HCT116 (cell line): ENCODE data around the gene PRDM8. TPM values are rescaled to one million over a fixed set of nuclear protein-coding genes. Genes with fewer than 3 reads are reported as not detected.

Source experiments
- ATAC-seq: fragments of 200-7000 bp; cut with Tn5 transposase; 2 replicates; pipeline ENCODE4 v1.9.1; 2020; ENCODE audit warnings: mild to moderate bottlenecking, moderate library complexity
- BruUV-seq: library from RNA; stranded (reverse); fragments of 400-500 nt; replicated peaks from 2 replicates; lab custom pipeline; 2021; lab: Mats Ljungman, UMichigan
- CTCF ChIA-PET: fragments of 300-600 bp; sonication (Branson Sonifier 250); formaldehyde crosslinking; loops from one replicate; lab custom pipeline; 2021; ENCODE audit warnings: antibody characterized with exemption; lab: Charles Lee
- POLR2A ChIA-PET: fragments of 300-600, 350-600 bp; sonication (Branson Sonifier 250); formaldehyde crosslinking; loops from one replicate; lab custom pipeline; 2021; ENCODE audit warnings: antibody characterized with exemption; lab: Charles Lee
- RAD21 ChIA-PET, 2 experiments: fragments of 300-600 bp; sonication (Branson Sonifier 250); formaldehyde crosslinking; loops; one replicate each; lab custom pipeline; 2023; ENCODE audit warnings: low total read pairs in 2 of 2; ENCODE audit not compliant: uncharacterized antibody in 2 of 2, unreplicated experiment in 2 of 2, low non-redundant PET in 1 of 2; lab: Charles Lee
- DNase-seq: peaks from one replicate; pipeline ENCODE4 v3.0.0-alpha.2; 2010; ENCODE audit warnings: low read depth, low spot score
- H2AFZ ChIP-seq: fragments of 200-600 bp; shearing (Covaris generic), sonication (generic); 2 replicates; pipeline ENCODE4 v1.6.1; 2017; ENCODE audit warnings: low read depth, mixed run types, mixed read lengths, antibody characterized with exemption, low read length; ENCODE audit not compliant: poor library complexity, severe bottlenecking
- H3K27ac ChIP-seq: 2 replicates; pipeline ENCODE4 v1.5.1; 2012; ENCODE audit warnings: low read depth, low read length
- H3K27me3 ChIP-seq: fragments of 200-600 bp; sonication (generic); 2 replicates; pipeline ENCODE4 v1.6.1; 2016; ENCODE audit warnings: mixed run types, low read length, mixed read lengths; ENCODE audit not compliant: insufficient read depth
- H3K36me3 ChIP-seq, 2 experiments: fragments of 200-500 bp in 1 of 2; fragments of 200-600 bp in 1 of 2; sonication (Bioruptor generic) in 1 of 2; sonication (generic) in 1 of 2; 2 replicates each; pipeline versions ENCODE4 v1.5.1 to v1.6.1; 2014 to 2016; ENCODE audit warnings: low read length in 2 of 2, inconsistent platforms in 1 of 2, mixed read lengths in 1 of 2, mixed run types in 1 of 2; ENCODE audit not compliant: insufficient read depth in 2 of 2, control insufficient read depth in 1 of 2
- H3K4me1 ChIP-seq, 2 experiments: fragments of 200-600 bp in 1 of 2; sonication (generic) in 1 of 2; 2 replicates each; pipeline versions ENCODE4 v1.5.1 to v1.6.1; 2012 to 2017; ENCODE audit warnings: low read length in 2 of 2, inconsistent platforms in 1 of 2, mild to moderate bottlenecking in 1 of 2, mixed read lengths in 1 of 2, mixed run types in 1 of 2, moderate library complexity in 1 of 2; ENCODE audit not compliant: insufficient read depth in 2 of 2, control insufficient read depth in 1 of 2
- H3K4me2 ChIP-seq: fragments of 200-600 bp; sonication (generic); 2 replicates; pipeline ENCODE4 v1.6.1; 2017; ENCODE audit warnings: mixed run types, low read length, mixed read lengths
- H3K4me3 ChIP-seq, 2 experiments: fragments of 200-600 bp in 1 of 2; sonication (generic) in 1 of 2; replicated peaks in 1 of 2; 2 replicates each; pipeline ENCODE4 v1.5.1; 2011 to 2016; ENCODE audit warnings: low read length in 2 of 2, control low read depth in 1 of 2, low read depth in 1 of 2, mild to moderate bottlenecking in 1 of 2, mixed read lengths in 1 of 2, mixed run types in 1 of 2
- H3K79me2 ChIP-seq: fragments of 200-600 bp; sonication (generic); 2 replicates; pipeline ENCODE4 v1.6.1; 2017; ENCODE audit warnings: mild to moderate bottlenecking, mixed run types, low read length, moderate library complexity, mixed read lengths; ENCODE audit not compliant: insufficient read depth
- H3K9ac ChIP-seq: fragments of 200-600 bp; sonication (generic); 2 replicates; pipeline ENCODE4 v1.6.1; 2016; ENCODE audit warnings: low read length, mixed read lengths
- H3K9me2 ChIP-seq: fragments of 200-600 bp; sonication (generic), shearing (Covaris generic); 2 replicates; pipeline ENCODE4 v1.6.1; 2017; ENCODE audit warnings: mixed run types, mild to moderate bottlenecking, moderate library complexity; ENCODE audit not compliant: insufficient read depth
- H3K9me3 ChIP-seq, 2 experiments: fragments of 200-500 bp in 1 of 2; fragments of 200-600 bp in 1 of 2; sonication (Bioruptor generic) in 1 of 2; sonication (generic) in 1 of 2; 2 replicates each; pipeline ENCODE4 v1.6.1; 2014 to 2017; ENCODE audit warnings: low read length in 2 of 2, mixed read lengths in 2 of 2, inconsistent platforms in 1 of 2, low read depth in 1 of 2, mild to moderate bottlenecking in 1 of 2, mixed run types in 1 of 2, moderate library complexity in 1 of 2; ENCODE audit not compliant: control insufficient read depth in 1 of 2, insufficient read depth in 1 of 2
- H4K20me1 ChIP-seq: fragments of 200-600 bp; sonication (generic), shearing (Covaris generic); 2 replicates; pipeline ENCODE4 v1.6.1; 2017; ENCODE audit warnings: mixed run types, mild to moderate bottlenecking, moderate library complexity; ENCODE audit not compliant: insufficient read depth
- CBX3 ChIP-seq: IDR thresholded peaks from 2 replicates; pipeline ENCODE4 v1.6.1; 2012; ENCODE audit warnings: low read depth
- ELF1 ChIP-seq: IDR thresholded peaks from 2 replicates; pipeline ENCODE4 v1.6.1; 2012; ENCODE audit warnings: low read depth, borderline replicate concordance
- EZH2phosphoT487 ChIP-seq: fragments of 200-600 bp; IDR thresholded peaks from 2 replicates; pipeline ENCODE4 v1.6.1; 2018; ENCODE audit warnings: antibody characterized with exemption, borderline replicate concordance
- FOSL1 ChIP-seq: IDR thresholded peaks from 2 replicates; pipeline ENCODE4 v1.6.1; 2012; ENCODE audit warnings: low read depth
- JUND ChIP-seq: IDR thresholded peaks from 2 replicates; pipeline ENCODE4 v1.6.1; 2012
- POLR2A ChIP-seq: IDR thresholded peaks from 2 replicates; pipeline ENCODE4 v1.7.0; 2011; ENCODE audit warnings: borderline replicate concordance; ENCODE audit not compliant: insufficient read depth, insufficient read length; ENCODE audit errors: extremely low read depth
- POLR2AphosphoS5 ChIP-seq: IDR thresholded peaks from 2 replicates; pipeline ENCODE4 v1.6.1; 2011; ENCODE audit warnings: mild to moderate bottlenecking, low read depth, low read length, moderate library complexity
- RAD21 ChIP-seq: IDR thresholded peaks from 2 replicates; pipeline ENCODE4 v1.6.1; 2012; ENCODE audit warnings: low read depth, mild to moderate bottlenecking
- SP1 ChIP-seq: IDR thresholded peaks from 2 replicates; pipeline ENCODE4 v1.6.1; 2012; ENCODE audit warnings: low read depth
- SRF ChIP-seq: IDR thresholded peaks from 2 replicates; pipeline ENCODE4 v1.6.1; 2012; ENCODE audit warnings: low read depth
- TCF7L2 ChIP-seq: IDR thresholded peaks from 2 replicates; pipeline ENCODE4 v1.7.0; 2011; ENCODE audit warnings: borderline replicate concordance, inconsistent platforms; ENCODE audit not compliant: insufficient read depth, insufficient read length; ENCODE audit errors: extremely low read depth
- ZFX ChIP-seq: fragments of 450-650 bp; IDR thresholded peaks from 2 replicates; pipeline ENCODE4 v1.6.1; 2017
- ZNF274 ChIP-seq: fragments of 200-500 bp; sonication (Bioruptor generic); IDR thresholded peaks from 2 replicates; pipeline ENCODE4 v1.6.1; 2014; ENCODE audit warnings: mild to moderate bottlenecking, low read depth, low read length, inconsistent platforms
- intact Hi-C: fragments of 100-400 bp; cut with micrococcal nuclease; formaldehyde crosslinking; loops from 2 replicates; pipeline ENCODE4 v1.10.0; 2022
- total RNA-seq: library from RNA; stranded (reverse); gene quantifications from one replicate; pipeline ENCODE4 v1.2.1, GENCODE V29; 2021; ENCODE audit not compliant: unreplicated experiment
- TF ChIP-seq, protein P1 (sequence below): IDR thresholded peaks from 2 replicates; pipeline ENCODE4 v1.6.1; 2011; ENCODE audit warnings: mild to moderate bottlenecking, low read length, moderate library complexity; ENCODE audit not compliant: insufficient replicate concordance; ENCODE audit errors: extremely low read depth
- TF ChIP-seq, protein P2 (sequence below), 3 experiments: fragments of 200-600 bp in 1 of 3; sonication (generic) in 1 of 3; IDR thresholded peaks in 2 of 3; conservative IDR thresholded peaks in 1 of 3; 2 replicates each; pipeline ENCODE4 v1.5.1; 2012 to 2017; ENCODE audit warnings: low read depth in 2 of 3, low read length in 2 of 3, antibody characterized with exemption in 1 of 3, borderline replicate concordance in 1 of 3, control low read depth in 1 of 3, mild to moderate bottlenecking in 1 of 3, mixed read lengths in 1 of 3, mixed run types in 1 of 3, moderate library complexity in 1 of 3; ENCODE audit not compliant: insufficient read depth in 1 of 3
- TF ChIP-seq, protein P3 (sequence below): IDR thresholded peaks from 2 replicates; pipeline ENCODE4 v1.6.1; 2012
- TF ChIP-seq, protein P4 (sequence below): IDR thresholded peaks from 2 replicates; pipeline ENCODE4 v1.6.1; 2012; ENCODE audit warnings: low read depth

Gene PRDM8
- total RNA-seq, 1 experiment from 2014 or later: 1.4 TPM

DNA sequence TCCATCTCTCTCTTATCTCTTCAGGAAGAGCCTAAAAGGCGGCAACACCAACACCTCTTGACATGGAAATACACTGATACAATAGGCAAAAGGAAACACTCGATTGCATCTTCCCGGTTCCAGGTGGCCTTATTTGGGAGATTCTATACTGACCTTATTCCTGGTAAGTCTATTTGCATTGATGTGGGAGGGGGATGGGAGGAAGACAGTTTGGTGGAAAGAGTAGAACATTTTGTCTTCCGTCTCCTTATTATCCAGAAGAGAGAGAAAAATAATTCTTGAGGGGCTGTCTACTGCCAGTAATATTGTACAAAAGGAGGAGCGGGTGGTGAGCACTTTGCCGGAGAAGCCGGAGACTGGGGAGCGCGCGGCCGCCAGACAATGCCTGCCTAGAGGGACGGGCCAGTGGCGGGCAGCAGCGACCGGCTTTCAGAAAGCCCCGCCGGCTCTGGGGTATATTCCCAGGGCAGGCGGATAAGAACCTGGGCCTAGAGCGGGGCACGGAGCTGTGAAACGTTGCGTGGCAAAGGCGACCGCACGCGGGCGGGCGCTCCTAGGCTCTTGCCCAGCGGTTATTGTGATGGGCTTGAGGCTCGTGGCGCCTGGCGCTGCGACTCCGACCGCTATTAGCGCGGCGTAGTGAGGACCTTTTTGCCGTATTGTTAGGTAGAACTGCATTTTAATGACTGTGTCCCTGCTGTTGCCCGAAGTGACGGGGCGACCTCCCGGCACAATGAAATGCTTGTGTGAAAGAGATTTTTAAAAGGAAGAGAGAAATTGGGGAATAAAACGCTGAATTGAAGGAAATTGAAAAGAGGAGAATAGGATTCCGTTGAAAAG is 518 bp downstream of the PRDM8 start:
- Histone ChIP-seq H3K27me3 (no peaks in the 10 kb centered on the region), H3K36me3 (no peaks in the 10 kb centered on the region), H2AFZ (no peak overlapping the region), H3K9ac (no peak overlapping the region)
- DNase-seq (no peak), ATAC-seq (no peak)
- intact Hi-C loops: no loop called here
- CTCF ChIA-PET: no interaction called here
- RAD21 ChIA-PET: no interaction called here
- POLR2A ChIA-PET: no interaction called here
- TF ChIP-seq SP1 (no peak), RAD21 (no peak), SRF (no peak), FOSL1 (no peak), ZNF274 (no peak), POLR2A (no peak), CBX3 (no peak), TCF7L2 (no peak), POLR2AphosphoS5 (no peak), EZH2phosphoT487 (no peak), ELF1 (no peak), JUND (no peak), ZFX (no peak)
- TF ChIP-seq, protein P1, sequence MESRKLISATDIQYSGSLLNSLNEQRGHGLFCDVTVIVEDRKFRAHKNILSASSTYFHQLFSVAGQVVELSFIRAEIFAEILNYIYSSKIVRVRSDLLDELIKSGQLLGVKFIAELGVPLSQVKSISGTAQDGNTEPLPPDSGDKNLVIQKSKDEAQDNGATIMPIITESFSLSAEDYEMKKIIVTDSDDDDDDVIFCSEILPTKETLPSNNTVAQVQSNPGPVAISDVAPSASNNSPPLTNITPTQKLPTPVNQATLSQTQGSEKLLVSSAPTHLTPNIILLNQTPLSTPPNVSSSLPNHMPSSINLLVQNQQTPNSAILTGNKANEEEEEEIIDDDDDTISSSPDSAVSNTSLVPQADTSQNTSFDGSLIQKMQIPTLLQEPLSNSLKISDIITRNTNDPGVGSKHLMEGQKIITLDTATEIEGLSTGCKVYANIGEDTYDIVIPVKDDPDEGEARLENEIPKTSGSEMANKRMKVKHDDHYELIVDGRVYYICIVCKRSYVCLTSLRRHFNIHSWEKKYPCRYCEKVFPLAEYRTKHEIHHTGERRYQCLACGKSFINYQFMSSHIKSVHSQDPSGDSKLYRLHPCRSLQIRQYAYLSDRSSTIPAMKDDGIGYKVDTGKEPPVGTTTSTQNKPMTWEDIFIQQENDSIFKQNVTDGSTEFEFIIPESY: no peak
- TF ChIP-seq, protein P2, sequence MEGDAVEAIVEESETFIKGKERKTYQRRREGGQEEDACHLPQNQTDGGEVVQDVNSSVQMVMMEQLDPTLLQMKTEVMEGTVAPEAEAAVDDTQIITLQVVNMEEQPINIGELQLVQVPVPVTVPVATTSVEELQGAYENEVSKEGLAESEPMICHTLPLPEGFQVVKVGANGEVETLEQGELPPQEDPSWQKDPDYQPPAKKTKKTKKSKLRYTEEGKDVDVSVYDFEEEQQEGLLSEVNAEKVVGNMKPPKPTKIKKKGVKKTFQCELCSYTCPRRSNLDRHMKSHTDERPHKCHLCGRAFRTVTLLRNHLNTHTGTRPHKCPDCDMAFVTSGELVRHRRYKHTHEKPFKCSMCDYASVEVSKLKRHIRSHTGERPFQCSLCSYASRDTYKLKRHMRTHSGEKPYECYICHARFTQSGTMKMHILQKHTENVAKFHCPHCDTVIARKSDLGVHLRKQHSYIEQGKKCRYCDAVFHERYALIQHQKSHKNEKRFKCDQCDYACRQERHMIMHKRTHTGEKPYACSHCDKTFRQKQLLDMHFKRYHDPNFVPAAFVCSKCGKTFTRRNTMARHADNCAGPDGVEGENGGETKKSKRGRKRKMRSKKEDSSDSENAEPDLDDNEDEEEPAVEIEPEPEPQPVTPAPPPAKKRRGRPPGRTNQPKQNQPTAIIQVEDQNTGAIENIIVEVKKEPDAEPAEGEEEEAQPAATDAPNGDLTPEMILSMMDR (IDR thresholded peaks at IDR 0.05 in 2 of 3, conservative IDR thresholded peaks at IDR 0.05 in 1 of 3; ENCODE audit: borderline replicate concordance in 1 of 3, insufficient read depth in 1 of 3, low read depth in 2 of 3, low read length in 2 of 3): no peak
- TF ChIP-seq, protein P3, sequence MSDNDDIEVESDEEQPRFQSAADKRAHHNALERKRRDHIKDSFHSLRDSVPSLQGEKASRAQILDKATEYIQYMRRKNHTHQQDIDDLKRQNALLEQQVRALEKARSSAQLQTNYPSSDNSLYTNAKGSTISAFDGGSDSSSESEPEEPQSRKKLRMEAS: no peak
- TF ChIP-seq, protein P4, sequence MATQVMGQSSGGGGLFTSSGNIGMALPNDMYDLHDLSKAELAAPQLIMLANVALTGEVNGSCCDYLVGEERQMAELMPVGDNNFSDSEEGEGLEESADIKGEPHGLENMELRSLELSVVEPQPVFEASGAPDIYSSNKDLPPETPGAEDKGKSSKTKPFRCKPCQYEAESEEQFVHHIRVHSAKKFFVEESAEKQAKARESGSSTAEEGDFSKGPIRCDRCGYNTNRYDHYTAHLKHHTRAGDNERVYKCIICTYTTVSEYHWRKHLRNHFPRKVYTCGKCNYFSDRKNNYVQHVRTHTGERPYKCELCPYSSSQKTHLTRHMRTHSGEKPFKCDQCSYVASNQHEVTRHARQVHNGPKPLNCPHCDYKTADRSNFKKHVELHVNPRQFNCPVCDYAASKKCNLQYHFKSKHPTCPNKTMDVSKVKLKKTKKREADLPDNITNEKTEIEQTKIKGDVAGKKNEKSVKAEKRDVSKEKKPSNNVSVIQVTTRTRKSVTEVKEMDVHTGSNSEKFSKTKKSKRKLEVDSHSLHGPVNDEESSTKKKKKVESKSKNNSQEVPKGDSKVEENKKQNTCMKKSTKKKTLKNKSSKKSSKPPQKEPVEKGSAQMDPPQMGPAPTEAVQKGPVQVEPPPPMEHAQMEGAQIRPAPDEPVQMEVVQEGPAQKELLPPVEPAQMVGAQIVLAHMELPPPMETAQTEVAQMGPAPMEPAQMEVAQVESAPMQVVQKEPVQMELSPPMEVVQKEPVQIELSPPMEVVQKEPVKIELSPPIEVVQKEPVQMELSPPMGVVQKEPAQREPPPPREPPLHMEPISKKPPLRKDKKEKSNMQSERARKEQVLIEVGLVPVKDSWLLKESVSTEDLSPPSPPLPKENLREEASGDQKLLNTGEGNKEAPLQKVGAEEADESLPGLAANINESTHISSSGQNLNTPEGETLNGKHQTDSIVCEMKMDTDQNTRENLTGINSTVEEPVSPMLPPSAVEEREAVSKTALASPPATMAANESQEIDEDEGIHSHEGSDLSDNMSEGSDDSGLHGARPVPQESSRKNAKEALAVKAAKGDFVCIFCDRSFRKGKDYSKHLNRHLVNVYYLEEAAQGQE: no peak
- TF ChIP-seq, all 23 proteins: peak for 0
- Histone ChIP-seq H3K27ac (no peak overlapping the region), H4K20me1 (no peaks in the 10 kb centered on the region), H3K79me2 (no peaks in the 10 kb centered on the region), H3K9me3 (no peaks in the 10 kb centered on the region), H3K4me3 (no peak overlapping the region), H3K4me2 (no peak overlapping the region), H3K9me2 (no peaks in the 10 kb centered on the region), H3K4me1 (peaks cover 2 to 11% of the 10 kb centered on the region in 2 experiments; a peak in 3 of 4 replicates)
- no TSS peak for BruUV-seq
